CD4-positive, alpha-beta T cell treated with Interleukin-6 at 100 ng/mL for 8 hours (primary cell): Measurements from ENCODE around the gene MFAP4.

Source experiments
- DNase-seq: peaks from one replicate; pipeline ENCODE4 v3.0.0-alpha.2; 2020; ENCODE audit warnings: mixed read lengths, low spot score

The MFAP4 gene, protein sequence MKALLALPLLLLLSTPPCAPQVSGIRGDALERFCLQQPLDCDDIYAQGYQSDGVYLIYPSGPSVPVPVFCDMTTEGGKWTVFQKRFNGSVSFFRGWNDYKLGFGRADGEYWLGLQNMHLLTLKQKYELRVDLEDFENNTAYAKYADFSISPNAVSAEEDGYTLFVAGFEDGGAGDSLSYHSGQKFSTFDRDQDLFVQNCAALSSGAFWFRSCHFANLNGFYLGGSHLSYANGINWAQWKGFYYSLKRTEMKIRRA

DNA sequence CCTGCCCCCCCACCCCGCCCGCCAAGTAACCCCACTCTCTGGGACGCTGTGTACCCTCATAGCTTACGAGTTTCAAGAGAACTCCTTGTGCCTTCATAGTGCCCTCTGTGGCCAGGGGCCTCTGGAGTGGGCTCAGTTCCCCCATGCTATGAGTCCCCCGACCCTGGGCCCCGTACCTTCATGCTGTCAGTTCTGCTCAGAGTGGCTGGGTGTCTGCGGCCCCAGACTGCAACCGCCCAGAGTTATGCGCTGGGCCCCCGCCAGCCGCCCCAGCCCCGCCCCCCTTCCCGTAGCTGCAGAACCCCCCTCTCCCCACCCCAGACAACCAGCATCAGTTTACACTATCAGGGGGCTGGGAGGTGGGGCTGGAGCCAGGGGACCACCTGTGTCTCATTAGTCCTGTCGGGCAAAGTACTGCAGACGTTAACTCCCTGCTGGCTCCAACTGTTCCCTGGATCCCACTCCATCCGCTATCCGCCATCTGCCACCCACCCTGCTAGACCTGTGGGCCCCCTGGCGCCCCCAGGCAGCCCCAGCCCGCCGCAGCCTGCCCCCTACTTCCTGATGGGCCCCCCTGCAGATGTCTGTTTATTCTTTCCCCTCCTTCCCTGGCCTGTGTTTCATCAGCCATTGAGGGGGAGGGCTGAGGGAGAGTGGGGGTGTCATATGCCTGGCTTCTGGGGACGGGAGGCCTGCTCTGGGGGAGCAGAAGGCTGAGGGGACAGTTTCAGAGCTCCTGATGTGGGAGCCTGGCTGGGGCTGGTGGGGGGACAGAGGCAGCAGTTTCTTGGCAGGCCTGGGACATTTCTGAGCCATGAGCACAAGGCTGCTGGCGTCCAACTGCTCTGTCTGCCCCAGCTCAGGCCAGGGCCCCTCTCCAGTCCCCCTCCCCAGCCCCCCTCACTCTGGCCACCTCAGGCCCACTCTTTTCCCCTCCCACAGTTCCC, at the start of gene MFAP4:
Gene MFAP4 (minus strand): TSS at position 217 of the 947 bp plus-strand sequence. CDS start 35 bp downstream, at position 182.
- no peak for DNase-seq

DNA sequence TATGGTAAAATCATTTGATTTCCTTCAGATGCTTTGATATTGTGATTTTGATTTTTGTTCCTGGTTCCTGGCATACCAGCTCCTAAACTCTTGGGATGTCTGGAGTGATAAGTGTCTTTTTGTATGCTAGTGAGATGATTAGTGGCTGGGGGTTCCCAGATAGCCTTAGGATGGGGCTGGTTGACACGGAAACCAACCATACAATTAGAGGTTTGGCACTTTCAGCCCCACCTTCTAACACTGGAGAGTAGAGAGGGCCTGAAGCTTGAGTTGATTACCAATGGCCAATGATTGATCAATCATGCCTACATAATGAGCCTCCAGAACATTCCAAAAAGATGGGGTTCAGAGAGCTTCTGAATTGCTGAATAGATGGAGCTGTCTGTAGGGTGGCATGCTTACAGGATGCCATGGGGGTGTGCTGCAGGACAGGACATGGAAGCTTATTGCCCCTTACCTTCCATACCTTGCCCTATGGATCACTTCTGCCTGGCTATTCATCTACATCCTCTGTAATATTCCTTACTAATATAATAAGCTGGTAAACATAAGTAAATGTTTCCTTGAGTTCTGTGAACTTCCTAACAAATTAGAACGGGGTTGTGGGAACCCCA, 46.8 kb upstream of the MFAP4 start:
- DNase-seq, result no peak

DNA sequence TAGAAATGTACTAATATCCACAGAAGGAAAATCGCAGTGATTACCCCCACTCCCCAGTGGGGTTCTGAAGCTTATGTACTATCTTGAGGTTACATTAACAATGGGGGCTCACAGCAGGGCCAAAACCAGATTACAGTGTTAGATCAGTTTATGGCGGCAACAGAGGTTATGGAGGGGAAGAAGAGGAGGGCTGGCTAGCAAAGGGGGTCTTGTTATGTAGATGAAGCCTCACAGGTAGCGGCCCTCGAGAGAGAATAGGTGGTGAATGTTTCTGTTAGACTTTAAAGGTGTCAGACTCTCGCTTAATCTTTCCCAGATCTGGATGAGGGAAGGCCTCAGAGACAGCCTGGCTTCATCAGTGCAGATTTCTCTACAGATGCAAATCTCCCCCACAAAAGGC, 46.3 kb upstream of the MFAP4 start:
- no peak for DNase-seq

DNA sequence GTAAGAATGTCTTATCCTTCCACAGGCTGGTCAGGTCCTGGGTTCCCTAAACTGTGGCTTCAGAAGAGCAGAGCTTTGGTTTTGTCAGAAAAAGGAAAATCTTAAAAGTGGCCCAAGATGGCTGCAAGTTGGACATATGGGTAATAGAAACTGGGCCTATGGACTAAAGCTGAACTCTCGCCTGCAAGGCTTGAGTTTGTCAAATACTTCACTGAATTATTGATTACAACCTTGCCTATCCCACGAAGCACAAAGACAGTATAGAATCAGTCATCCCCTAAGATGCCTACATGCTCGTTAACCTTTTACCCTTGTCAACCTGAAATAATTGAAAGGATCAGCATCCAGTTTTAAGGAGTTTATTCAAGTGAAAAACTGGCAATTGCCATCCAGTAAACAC, 44.7 kb upstream of the MFAP4 start:
- no peak for DNase-seq

DNA sequence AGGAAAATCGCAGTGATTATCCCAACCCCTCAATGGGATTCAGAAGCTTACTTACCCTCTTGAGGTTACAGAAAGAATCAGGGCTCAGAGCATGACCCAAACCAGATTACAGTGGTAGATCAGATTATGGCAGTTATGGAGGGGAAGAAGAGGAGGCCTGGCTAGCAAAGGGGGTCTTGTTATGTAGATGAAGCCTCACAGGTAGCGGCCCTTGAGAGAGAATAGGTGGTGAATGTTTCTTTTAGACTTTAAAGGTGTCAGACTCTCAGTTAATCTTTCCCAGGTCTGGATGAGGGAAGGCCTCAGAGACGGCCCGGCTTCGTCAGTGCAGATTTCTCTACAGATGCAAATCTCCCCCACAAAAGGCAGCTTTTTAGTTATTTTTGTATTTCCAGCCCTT, 39.6 kb upstream of the MFAP4 start:
- DNase-seq, result no peak

DNA sequence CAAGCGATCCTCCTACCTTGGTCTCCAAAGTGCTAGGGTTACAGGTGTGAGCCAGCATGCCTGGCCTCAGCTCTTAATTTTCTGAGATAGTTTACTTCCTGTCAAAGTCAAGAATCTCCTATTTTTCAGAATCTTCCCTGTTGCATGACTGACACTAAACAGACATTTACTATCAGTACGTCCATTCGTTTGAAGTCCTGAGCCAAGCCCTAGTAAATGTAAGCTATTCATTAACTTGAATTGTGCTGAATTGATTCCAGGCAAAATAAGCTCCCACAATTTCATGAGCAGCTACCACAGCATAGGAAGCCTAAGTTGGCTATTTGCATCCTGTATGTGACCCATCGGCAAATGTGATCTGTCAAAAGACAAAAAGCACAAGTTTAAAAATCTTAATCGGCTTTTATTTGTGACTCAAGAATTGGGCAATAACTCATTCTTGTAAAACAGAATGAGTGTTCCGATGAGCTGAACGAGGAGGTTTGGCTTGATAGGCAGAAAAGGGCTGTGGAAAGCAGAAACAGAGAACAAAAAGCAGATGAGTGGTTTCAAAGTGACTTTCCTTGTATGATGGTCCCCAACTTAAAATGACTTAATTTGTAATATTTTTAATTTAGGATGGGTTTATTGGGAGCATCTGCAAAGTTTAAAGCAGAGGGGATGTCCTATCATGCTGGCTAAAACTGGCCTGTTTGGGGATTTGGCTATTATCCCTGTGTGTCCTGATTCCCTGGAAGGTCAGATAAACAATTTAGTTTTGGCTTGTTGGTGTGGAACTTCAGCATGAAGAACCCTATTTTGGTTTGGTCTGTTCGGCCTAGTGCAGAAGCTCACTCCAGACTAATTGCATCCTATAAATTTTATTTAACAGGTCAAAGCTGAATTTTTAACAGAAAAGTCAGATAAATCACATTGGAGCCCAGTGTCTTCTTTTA, 38.2 kb upstream of the MFAP4 start:
- DNase-seq, result no peak

DNA sequence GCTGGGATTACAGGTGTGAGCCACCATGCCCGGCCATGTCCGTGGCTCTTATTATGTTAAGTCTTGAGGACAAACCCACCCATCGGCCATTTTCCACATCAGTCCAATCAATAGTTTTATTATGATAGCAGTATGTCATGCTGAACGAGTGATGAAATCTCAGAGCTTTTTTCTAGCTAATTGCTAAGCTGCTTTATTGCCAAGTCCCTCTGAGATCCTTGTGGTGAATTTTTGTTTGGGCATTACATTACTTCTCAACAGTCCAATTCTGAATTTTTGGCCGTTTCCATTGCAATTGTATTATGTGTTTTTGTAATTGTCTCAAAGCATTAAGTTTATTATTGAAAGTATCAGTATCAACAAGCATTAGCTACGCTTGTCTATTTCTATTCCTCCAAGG, 34.9 kb upstream of the MFAP4 start:
- no peak for DNase-seq

DNA sequence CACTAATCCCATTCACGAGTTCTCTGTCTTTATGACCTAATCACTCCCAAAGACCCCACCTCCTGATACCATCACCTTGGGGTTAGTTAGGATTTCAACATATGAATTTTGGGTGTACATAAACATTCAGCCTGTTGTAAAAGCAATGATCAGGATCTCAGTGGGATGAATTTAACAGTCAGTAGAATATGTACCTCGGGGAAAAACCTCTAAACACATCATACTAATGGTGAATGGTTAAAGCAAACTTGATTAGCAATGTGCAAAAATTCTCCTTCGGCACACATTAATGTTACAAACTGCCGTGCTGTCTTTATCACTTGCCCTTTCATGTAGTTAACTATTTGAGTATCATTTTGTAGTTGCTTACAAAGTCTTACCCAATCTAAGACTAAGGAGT, 34.2 kb upstream of the MFAP4 start:
- no peak for DNase-seq

DNA sequence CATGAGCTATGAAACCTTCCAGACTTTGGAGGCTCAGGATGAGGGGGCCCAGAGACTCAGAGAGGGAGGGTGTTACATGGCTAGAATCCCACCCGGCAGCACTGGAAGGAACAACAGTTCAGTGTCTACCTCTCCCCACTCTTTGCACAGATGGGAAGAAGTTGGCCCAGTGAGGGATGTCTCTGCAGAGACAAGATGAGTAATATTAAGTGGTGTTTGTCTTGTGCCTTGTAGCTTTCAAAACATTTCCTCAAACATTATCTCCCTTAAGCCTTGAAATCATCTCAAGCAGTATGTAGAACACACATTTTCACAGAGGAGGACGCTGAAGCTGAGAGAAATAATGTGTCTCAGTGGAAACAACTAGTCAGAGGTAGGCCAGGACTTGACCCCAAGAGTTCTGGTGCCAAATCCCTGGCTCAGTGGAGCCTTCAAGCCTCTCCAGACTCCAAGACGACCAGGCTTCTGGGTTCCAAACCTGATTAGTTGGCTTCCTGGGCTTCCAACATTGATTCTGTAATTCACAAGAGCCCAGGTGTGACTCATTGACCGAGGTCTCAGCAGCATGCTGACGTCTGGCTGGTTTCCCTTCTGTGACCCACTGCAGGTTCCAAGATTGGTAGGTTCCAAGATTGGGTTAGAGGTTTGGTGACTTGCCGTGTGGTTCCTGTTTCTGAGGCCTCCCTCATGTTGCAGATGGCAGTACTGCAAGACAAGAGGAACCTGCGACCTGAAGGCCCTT, 31.4 kb upstream of the MFAP4 start:
- no peak for DNase-seq

DNA sequence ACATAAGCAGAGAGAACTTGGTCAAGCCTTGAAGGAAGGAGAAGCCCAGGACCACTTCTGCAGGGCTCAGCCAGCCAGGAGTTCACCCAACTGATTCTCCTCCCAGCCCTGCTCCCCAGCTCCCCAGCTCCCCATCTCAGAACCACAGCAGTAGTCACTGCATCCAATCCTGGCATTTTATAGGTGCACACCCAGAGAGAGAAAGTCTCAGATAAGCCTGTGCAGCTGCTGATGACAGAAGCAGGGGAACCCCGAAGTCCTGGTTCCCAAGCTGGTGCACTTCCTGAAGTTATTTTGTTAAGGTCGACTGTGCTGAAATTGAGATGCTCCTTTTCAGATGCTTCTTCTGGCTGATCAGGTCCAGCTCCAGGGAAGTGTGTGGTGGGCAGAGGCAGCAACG, 30.6 kb upstream of the MFAP4 start:
- no peak for DNase-seq

DNA sequence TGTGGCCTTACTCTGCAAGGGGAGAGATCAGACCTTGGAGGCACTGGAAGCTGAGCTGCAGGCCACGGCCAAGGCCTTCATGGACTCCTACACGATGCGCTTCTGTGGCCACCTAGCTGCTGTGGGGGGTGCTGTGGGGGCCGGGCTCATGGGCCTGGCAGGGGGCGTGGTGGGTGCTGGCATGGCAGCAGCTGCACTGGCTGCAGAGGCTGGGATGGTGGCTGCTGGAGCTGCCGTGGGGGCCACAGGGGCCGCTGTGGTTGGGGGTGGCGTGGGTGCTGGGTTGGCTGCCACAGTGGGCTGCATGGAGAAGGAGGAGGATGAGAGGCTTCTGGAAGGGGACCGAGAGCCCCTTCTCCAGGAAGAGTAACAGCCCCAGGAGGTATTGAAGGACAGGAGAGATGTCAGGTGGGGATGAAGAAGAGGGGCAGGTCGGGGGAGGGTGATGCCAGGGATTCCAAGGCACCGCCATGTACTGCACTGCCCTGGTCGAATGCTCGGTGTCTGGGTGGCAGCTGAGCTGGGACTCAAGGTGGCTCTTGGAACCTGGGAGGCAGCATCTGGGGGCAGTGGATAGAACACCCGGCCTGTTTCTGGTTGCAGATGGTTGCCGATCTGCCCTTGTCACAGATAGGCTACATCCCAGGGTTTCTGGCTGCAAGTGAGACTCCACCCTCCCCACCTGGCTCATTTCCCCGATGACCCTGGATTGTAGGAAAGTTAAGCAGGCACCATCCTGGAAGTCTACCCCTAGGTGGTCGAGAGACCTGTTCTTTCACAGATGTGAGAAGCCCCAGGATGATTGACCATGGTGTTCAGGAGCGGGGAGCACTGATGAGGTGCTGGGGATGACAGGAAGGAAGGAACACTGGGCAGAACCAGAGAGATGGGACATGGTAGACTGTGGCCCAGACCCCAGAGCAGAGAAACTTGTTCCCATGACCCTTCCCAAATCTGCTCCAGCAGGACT, 29.1 kb upstream of the MFAP4 start:
- no peak for DNase-seq

DNA sequence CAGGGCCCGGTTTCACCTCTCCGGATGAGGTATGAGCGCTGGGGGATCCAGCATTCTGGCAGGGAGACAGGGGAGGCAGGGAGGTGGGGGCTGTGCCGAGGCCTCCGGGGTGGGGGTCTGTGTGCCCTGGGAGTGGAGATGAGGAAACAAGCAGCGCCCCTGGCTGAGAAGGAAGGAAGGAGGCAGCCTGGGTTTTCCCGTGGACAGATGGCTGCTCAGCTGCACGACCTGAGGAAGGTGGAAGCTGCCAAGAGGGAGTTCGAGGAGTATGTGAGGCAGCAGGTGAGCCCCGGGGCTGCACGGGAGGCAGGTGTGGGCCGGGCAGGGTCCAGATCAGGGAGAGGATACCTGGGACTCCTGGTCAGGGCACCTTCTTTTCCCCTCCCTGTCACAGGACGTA, 28.3 kb upstream of the MFAP4 start:
- no peak for DNase-seq

DNA sequence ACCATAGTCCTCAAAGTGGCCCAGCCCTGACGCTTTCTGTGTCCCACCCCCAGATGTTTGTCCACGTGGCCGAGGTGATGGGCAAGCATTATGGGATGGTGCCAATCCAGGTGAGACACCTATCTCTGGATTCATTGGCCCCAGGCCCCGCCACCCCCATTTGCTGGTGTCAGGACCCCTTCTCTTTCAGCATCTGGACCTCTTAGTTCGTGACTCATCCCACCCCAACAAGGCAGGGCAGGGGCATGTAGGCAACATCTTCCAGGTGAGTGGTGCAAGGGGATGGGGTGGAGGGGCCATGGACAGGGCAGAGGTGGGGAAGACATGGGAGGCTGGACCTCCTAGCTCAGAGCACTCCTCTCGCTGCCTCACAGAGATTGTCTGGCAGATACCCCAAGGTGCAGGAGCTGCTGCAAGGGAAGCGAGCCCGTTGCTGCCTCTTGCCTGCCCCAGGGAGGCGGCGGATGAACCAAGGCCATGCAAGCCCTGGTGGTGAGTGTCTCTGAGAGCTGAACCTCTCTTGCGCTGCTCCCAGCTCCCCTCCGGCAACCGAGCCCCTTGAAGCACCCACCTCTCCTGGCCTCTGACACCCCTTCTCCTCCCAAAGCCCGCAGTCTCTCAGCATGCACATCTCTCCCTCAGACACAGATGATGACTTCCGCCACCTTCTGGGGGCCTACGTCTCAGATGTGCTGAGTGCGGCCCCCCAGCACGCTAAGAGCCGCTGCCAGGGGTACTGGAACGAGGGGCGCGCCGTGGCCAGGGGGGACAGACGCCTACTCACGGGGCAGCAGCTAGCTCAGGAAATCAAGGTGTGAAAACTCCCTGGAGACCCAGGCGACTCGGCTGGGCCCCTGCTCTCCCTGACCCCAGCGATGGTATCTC, 27.6 kb upstream of the MFAP4 start:
- DNase-seq, result no peak

DNA sequence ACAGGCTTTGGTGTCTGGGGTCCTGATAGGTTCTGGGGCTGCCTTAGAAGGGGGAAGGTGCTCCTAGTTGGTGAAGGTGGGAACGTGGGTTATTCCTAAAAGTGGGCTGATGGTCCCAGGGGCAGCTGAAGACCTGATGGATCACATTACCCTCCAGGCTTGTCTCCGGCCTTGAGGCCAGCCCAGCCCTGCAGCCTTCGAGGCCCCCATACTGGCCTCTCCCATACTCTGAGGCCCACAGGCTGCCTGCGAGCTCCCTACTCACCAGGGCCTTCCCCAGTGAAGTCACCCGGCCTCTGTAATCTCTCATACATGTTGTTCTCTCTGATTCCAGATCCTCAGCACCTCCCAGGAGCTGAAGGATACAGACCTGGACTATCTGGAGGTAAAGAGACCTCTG, 26.8 kb upstream of the MFAP4 start:
- DNase-seq, result no peak

DNA sequence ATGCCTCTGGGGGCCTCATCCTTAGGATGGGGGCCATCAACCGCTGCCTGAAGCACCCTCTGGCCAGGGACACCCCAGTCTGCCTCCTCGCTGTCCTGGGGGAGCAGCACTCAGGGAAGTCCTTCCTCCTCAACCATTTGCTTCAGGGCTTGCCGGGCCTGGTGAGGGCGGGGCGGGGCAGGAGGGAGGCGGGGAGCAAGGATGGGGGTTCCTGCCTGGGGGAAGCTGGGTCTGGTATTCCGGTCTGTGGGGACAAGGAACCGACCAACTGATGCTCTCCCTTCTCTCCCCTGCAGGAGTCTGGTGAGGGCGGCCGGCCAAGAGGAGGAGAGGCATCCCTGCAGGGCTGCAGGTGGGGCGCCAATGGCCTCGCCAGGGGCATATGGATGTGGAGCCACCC, 26.0 kb upstream of the MFAP4 start:
- DNase-seq, result no peak

DNA sequence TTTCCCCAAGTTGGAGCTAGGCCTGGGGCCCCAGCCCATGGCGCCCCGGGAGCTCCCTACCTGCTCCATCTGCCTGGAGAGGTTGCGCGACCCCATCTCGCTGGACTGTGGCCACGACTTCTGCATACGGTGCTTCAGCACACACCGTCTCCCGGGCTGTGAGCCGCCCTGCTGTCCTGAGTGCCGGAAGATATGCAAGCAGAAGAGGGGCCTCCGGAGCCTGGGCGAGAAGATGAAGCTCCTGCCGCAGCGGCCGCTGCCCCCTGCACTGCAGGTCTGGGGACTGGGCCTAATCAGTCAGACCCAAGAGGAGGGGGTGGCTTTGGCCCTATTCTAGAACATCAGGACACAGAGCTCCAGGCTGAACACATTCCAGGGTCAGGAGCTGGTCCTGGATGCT, 25.5 kb upstream of the MFAP4 start:
- no peak for DNase-seq

DNA sequence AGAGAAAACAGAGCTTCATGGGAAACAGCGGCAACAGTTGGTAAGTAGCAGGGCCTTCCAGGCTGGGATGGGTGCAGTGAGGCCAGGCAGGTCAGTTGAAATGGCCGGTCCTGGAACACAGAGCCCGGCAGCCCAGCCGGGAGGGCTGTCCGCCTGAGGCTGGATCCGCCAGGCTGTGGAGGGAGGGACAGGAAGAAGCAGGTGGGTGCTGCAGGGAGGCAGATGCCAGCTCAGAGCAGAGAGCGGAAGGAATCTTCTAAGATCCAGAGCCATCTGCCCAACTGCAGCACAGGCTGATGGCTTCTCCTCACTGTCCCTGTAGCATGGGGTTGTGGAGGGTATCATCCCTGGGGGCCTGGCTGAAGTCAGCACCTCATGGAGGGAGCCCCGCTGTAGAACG, 24.6 kb upstream of the MFAP4 start:
- DNase-seq, result no peak

DNA sequence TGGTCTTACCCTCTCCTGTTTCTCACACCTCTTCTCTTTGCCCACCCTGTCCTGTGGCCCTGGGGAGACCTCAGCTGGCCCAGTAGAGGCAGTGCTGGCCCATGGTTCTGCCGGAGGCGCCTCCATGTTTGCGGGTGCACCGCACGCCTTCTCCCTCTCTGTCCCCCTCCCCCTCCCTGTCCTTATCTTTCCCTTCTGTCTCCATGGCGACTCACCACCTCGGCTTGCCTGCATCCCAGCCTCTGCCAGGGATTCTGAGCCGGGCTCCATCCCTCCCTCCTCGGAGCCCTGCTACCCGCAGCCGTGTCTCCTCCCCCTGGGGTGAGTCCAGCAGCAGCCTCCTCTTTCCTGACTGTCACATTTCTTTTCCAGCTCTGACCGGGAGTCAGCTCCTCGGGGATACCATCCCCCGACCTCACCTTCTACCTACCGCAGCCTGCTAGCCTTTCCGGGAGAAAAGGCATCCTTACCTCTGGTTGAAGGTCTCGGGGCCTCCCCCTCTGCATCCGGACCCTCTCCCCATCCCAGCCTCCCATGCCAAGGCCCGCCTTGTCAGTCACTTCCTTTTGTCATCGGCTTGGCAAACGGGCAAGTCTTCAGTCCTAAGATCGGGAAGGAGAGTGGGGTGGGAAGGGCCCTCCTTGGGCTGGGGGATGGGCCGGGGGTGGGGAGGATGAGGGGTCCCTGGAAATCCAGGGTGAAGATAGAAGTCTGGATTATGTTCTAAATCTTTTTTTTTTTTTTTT, 24.1 kb upstream of the MFAP4 start, which contains the start of gene RNF112:
Gene RNF112 (plus strand): TSS at position 358 of the 746 bp plus-strand sequence. CDS start 177 bp downstream, at position 535.
- no peak for DNase-seq
